T-cell (primary cell): ENCODE data around the gene SGMS2. TPM values are rescaled to one million over a fixed set of nuclear protein-coding genes. Genes with fewer than 3 reads are reported as not detected.

Experiments used
- ATAC-seq, 4 experiments: fragments of 200-7000 bp in 3 of 4; fragments of 150-1000 bp in 1 of 4; cut with Tn5 transposase; replicated peaks in 1 of 4; 1 replicate in 3 of 4; 2 replicates in 1 of 4; pipeline ENCODE4 v1.10.0; 2021; ENCODE audit warnings: moderate library complexity in 3 of 4, mild to moderate bottlenecking in 2 of 4, moderate number of reproducible peaks in 1 of 4
- CTCF ChIA-PET, 2 donors: fragments of 300-600 bp; sonication (Branson Sonifier 250); formaldehyde crosslinking; loops; one replicate each; lab custom pipeline; 2022; ENCODE audit warnings: antibody characterized with exemption in 2 of 2; lab: Charles Lee
- POLR2A ChIA-PET, 2 donors: fragments of 300-600 bp; sonication (Branson Sonifier 250); formaldehyde crosslinking; loops; one replicate each; lab custom pipeline; 2022; ENCODE audit warnings: antibody characterized with exemption in 2 of 2; lab: Charles Lee
- DNase-seq, 35 experiments: peaks; one replicate each; pipeline versions ENCODE4 v3.0.0 to v3.0.0-alpha.2; 2013 to 2023
- H3K27ac ChIP-seq: one replicate; pipeline ENCODE4 v1.5.1; 2013; ENCODE audit warnings: low read length
- H3K27me3 ChIP-seq, 2 experiments: replicated peaks in 1 of 2; 1 replicate in 1 of 2; 2 replicates in 1 of 2; pipeline versions ENCODE4 v1.6.1 to v1.7.0; 2013; ENCODE audit warnings: low read length in 1 of 2, mixed read lengths in 1 of 2; ENCODE audit not compliant: control insufficient read depth in 2 of 2, insufficient read depth in 2 of 2; ENCODE audit errors: extremely low read depth in 1 of 2
- H3K36me3 ChIP-seq, 2 donors: 1 replicate in 1 of 2; 2 replicates in 1 of 2; pipeline versions ENCODE4 v1.6.1 to v1.7.0; 2013; ENCODE audit warnings: low read length in 1 of 2; ENCODE audit not compliant: control insufficient read depth in 2 of 2, insufficient read depth in 1 of 2; ENCODE audit errors: extremely low read depth in 1 of 2
- H3K4me1 ChIP-seq, 2 experiments: 1 replicate in 1 of 2; 2 replicates in 1 of 2; pipeline versions ENCODE4 v1.6.1 to v1.7.0; 2013; ENCODE audit warnings: low read length in 2 of 2, mixed read lengths in 1 of 2; ENCODE audit not compliant: insufficient read depth in 2 of 2, control insufficient read depth in 1 of 2; ENCODE audit errors: extremely low read depth in 1 of 2
- H3K4me3 ChIP-seq, 2 donors: 1 replicate in 1 of 2; 2 replicates in 1 of 2; pipeline versions ENCODE4 v1.5.1 to v1.7.0; 2013; ENCODE audit warnings: mild to moderate bottlenecking in 2 of 2, low read length in 1 of 2, moderate library complexity in 1 of 2; ENCODE audit not compliant: control insufficient read depth in 1 of 2; ENCODE audit errors: extremely low read depth in 1 of 2
- H3K9me3 ChIP-seq: 2 replicates; pipeline ENCODE4 v1.7.0; 2013
- H3K27ac Mint-ChIP-seq, 2 donors: one replicate each; pipeline ENCODE4 v1.8.0; 2020 to 2021; ENCODE audit warnings: mild to moderate bottlenecking in 2 of 2, mixed read lengths in 2 of 2
- H3K27me3 Mint-ChIP-seq, 2 donors: one replicate each; pipeline ENCODE4 v1.8.0; 2021 to 2022; ENCODE audit warnings: mixed read lengths in 2 of 2
- H3K36me3 Mint-ChIP-seq: one replicate; pipeline ENCODE4 v1.8.0; 2021; ENCODE audit warnings: mixed read lengths
- H3K4me1 Mint-ChIP-seq, 3 donors: one replicate each; pipeline ENCODE4 v1.8.0; 2020 to 2022; ENCODE audit warnings: mixed read lengths in 3 of 3, mild to moderate bottlenecking in 1 of 3
- H3K4me3 Mint-ChIP-seq, 3 donors: one replicate each; pipeline ENCODE4 v1.8.0; 2020 to 2022; ENCODE audit warnings: mild to moderate bottlenecking in 3 of 3, mixed read lengths in 3 of 3, moderate library complexity in 3 of 3
- H3K9me3 Mint-ChIP-seq, 3 donors: one replicate each; pipeline ENCODE4 v1.8.0; 2020 to 2022; ENCODE audit warnings: mixed read lengths in 3 of 3
- WGBS: methylation state at CpG from one replicate; pipeline ENCODE4 v1.1.5; 2013; ENCODE audit warnings: missing lambda C conversion rate; ENCODE audit not compliant: insufficient coverage; 5-methylcytosine and 5-hydroxymethylcytosine counted together
- total RNA-seq, 35 experiments: library from RNA in 6 of 35; stranded (reverse) in 6 of 35; fragments of 120-200 nt in 1 of 35; gene quantifications; one replicate each; pipeline versions ENCODE4 v1.2.1 to v1.2.4 and lab custom pipeline; 2013 to 2026

Gene SGMS2
- total RNA-seq, 5 donors from 2014 or later (not counting 1 experiment from before 2014, with no cell fraction given), result 0.25 to 0.82 TPM; not detected in 3

- WGBS, result no CpG with 5 or more reads among the region's 4 CpGs
- ATAC-seq, result no peak
- Mint-ChIP-seq H3K9me3 (no peaks in the 10 kb centered on the region), H3K27ac (no peak overlapping the region), H3K27me3 (peaks cover 32 to 36% of the 10 kb centered on the region in 2 donors), H3K4me1 (no peaks in the 10 kb centered on the region), H3K36me3 (no peaks in the 10 kb centered on the region), H3K4me3 (no peak overlapping the region)
- Histone ChIP-seq H3K9me3 (no peaks in the 10 kb centered on the region), H3K36me3 (no peaks in the 10 kb centered on the region), H3K27me3 (peaks cover 0 to 6% of the 10 kb centered on the region in 2 experiments), H3K27ac (no peak overlapping the region), H3K4me1 (no peaks in the 10 kb centered on the region), H3K4me3 (no peak overlapping the region)
- ChIA-PET CTCF (no interaction called here), POLR2A (no interaction called here)
- DNase-seq, result no peak
Measured at GRCh38 chr4:107808572-107808971, 16.2 kb upstream of the SGMS2 start.

- POLR2A ChIA-PET, result no interaction called here
- peaks cover 26 to 29% of the 10 kb centered on the region in 2 donors for H3K27me3 Mint-ChIP-seq
- no peak overlapping the region for H3K4me3 Mint-ChIP-seq
Measured at GRCh38 chr4:107809210-107809609, 15.5 kb upstream of the SGMS2 start.

DNA sequence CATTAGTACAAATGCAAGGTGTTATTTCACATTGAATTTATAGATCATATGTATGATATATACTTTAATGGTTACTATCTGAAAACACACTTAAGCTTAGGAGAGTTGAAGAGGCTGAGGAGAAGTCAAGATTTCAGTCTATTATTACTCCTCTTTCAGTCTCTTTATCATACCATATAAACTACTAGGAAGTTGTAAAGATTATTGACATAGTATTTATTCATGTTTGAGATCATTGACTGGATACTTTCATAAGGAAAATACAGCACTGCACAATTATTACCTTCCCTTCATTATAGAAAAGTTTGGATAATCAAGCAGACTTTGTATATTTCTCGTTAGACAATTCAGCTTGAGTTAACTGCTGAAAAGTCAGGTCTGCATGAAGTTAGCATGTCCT, 10.0 kb upstream of the SGMS2 start:
- POLR2A ChIA-PET, result no interaction called here
- no peaks in the 10 kb centered on the region for H3K36me3 ChIP-seq

More at GRCh38 chr4:107809210-107809609, 15.5 kb upstream of the SGMS2 start:
- Mint-ChIP-seq H3K9me3 (no peaks in the 10 kb centered on the region), H3K4me1 (no peaks in the 10 kb centered on the region), H3K36me3 (no peaks in the 10 kb centered on the region), H3K27ac (no peak overlapping the region)
- no peaks in the 10 kb centered on the region for H3K9me3 ChIP-seq
- CTCF ChIA-PET, result no interaction called here
- no peaks in the 10 kb centered on the region for H3K4me1 ChIP-seq
- peaks cover 0 to 11% of the 10 kb centered on the region in 2 experiments for H3K27me3 ChIP-seq
- H3K27ac ChIP-seq, result no peak overlapping the region
- no peaks in the 10 kb centered on the region for H3K36me3 ChIP-seq
- H3K4me3 ChIP-seq, result no peak overlapping the region
- no peak for ATAC-seq
- WGBS, result 87% methylated on average over 2 of the region's 4 CpGs
- no peak for DNase-seq

GRCh38 chr4:107815158-107815557, 9.6 kb upstream of the SGMS2 start:
- H3K27me3 ChIP-seq, result peaks cover 0 to 11% of the 10 kb centered on the region in 2 experiments
- Mint-ChIP-seq H3K4me3 (no peak overlapping the region), H3K4me1 (no peaks in the 10 kb centered on the region), H3K36me3 (no peaks in the 10 kb centered on the region), H3K27ac (no peak overlapping the region), H3K9me3 (no peaks in the 10 kb centered on the region), H3K27me3 (peaks cover 9 to 12% of the 10 kb centered on the region in 2 donors)
- H3K4me1 ChIP-seq, result no peaks in the 10 kb centered on the region
- whole genome bisulfite sequencing, result 0% methylated on average over 1 of the region's 1 CpG
- DNase-seq (no peak), ATAC-seq (no peak)
- no peaks in the 10 kb centered on the region for H3K9me3 ChIP-seq
- ChIA-PET CTCF (no interaction called here), POLR2A (no interaction called here)
- no peak overlapping the region for H3K27ac ChIP-seq
- no peak overlapping the region for H3K4me3 ChIP-seq
- H3K36me3 ChIP-seq, result no peaks in the 10 kb centered on the region

More for the DNA sequence above, 10.0 kb upstream of the SGMS2 start:
- Histone ChIP-seq H3K9me3 (no peaks in the 10 kb centered on the region), H3K4me3 (no peak overlapping the region), H3K27ac (no peak overlapping the region), H3K4me1 (no peaks in the 10 kb centered on the region), H3K27me3 (peaks cover 0 to 11% of the 10 kb centered on the region in 2 experiments)
- H3K27ac Mint-ChIP-seq, result no peak overlapping the region
- H3K36me3 Mint-ChIP-seq, result no peaks in the 10 kb centered on the region
- WGBS, result no CpG with 5 or more reads among the region's 1 CpG
- H3K27me3 Mint-ChIP-seq, result peaks cover 9 to 12% of the 10 kb centered on the region in 2 donors
- ATAC-seq, result no peak
- H3K9me3 Mint-ChIP-seq, result no peaks in the 10 kb centered on the region
- H3K4me3 Mint-ChIP-seq, result no peak overlapping the region
- CTCF ChIA-PET, result no interaction called here
- no peak for DNase-seq
- H3K4me1 Mint-ChIP-seq, result no peaks in the 10 kb centered on the region

DNA sequence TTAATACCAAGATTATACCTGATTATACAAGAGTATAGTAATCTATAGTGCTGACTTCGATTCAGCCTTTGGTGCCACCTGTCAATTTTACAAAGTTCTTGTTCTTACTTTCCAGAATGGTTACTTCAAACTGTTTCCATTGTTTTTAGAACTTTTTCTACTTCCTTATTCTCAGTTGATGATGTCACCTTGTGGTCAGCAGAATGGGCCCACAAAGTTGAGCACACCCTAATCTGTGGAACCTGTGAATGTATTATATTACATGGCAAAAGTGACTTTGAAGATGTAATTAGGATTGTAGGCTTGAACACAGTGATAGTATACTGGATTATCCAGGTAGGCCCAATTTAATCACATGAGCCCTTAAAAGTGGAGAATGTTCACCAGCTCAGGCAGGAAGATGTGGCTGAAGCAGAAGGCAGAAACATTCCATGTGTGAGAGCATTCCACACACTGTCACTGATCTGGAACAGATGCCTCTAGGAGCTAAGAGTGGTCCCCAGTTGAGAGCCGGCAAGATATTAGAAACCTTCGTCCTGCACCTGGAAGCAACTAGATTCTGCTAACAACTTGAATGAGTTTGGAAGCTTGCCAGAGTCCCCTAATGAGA, 6.3 kb upstream of the SGMS2 start:
- Histone ChIP-seq H3K9me3 (no peaks in the 10 kb centered on the region), H3K27me3 (peaks cover 0 to 6% of the 10 kb centered on the region in 2 experiments), H3K36me3 (no peaks in the 10 kb centered on the region), H3K27ac (no peak overlapping the region), H3K4me1 (no peaks in the 10 kb centered on the region), H3K4me3 (no peak overlapping the region)
- H3K27ac Mint-ChIP-seq, result no peak overlapping the region
- ATAC-seq, result no peak
- ChIA-PET CTCF (interaction anchor here in 1 of 2 donors (0.7 to 0.8 kb wide), 2 partner anchors 30 to 933 kb away, joined by 3 read pairs; no protein-coding TSS in a partner anchor), POLR2A (no interaction called here)
- no peaks in the 10 kb centered on the region for H3K36me3 Mint-ChIP-seq
- no peak overlapping the region for H3K4me3 Mint-ChIP-seq
- 94% methylated on average over 2 of the region's 3 CpGs for WGBS
- DNase-seq, result no peak
- peaks cover 7 to 10% of the 10 kb centered on the region in 2 donors for H3K27me3 Mint-ChIP-seq
- H3K4me1 Mint-ChIP-seq, result no peaks in the 10 kb centered on the region
- H3K9me3 Mint-ChIP-seq, result no peaks in the 10 kb centered on the region

GRCh38 chr4:107823870-107824349, 822 bp upstream of the SGMS2 start:
- 82% methylated on average over 4 of the region's 11 CpGs for WGBS
- H3K27ac ChIP-seq, result no peak overlapping the region
- Mint-ChIP-seq H3K36me3 (no peaks in the 10 kb centered on the region), H3K9me3 (no peaks in the 10 kb centered on the region), H3K4me3 (peak overlapping the region; percentile 67 to 74 (median 74)), H3K27me3 (peaks cover 43 to 44% of the 10 kb centered on the region in 2 donors), H3K4me1 (peaks cover 10 to 16% (median 14%) of the 10 kb centered on the region in 3 donors), H3K27ac (no peak overlapping the region)
- peaks cover 3 to 11% of the 10 kb centered on the region in 2 experiments for H3K4me1 ChIP-seq
- DNase-seq (no peak), ATAC-seq (no peak)
- ChIA-PET POLR2A (no interaction called here), CTCF (no interaction called here)
- H3K9me3 ChIP-seq, result no peaks in the 10 kb centered on the region
- H3K4me3 ChIP-seq, result peak overlapping the region in 1 of 2 donors; percentile 61
- no peaks in the 10 kb centered on the region for H3K36me3 ChIP-seq
- H3K27me3 ChIP-seq, result peaks cover 6 to 20% of the 10 kb centered on the region in 2 experiments
